Endothelial cell of umbilical vein (primary cell): ENCODE measurements around the gene GSE1. TPM values are rescaled to one million over a fixed set of nuclear protein-coding genes. Genes with fewer than 3 reads are reported as not detected.

Source experiments
- BruUV-seq: library from RNA; stranded (reverse); fragments of 400-500 nt; replicated peaks from 2 replicates; lab custom pipeline; 2021; lab: Mats Ljungman, UMichigan
- CTCF ChIA-PET: fragments of 300-600, 350-600 bp; sonication (Branson Sonifier 250); formaldehyde crosslinking; loops from one replicate; lab custom pipeline; 2021; ENCODE audit warnings: antibody characterized with exemption, inconsistent platforms; lab: Charles Lee
- POLR2A ChIA-PET: fragments of 300-600, 350-600 bp; sonication (Branson Sonifier 250); formaldehyde crosslinking; loops from one replicate; lab custom pipeline; 2021; ENCODE audit warnings: antibody characterized with exemption, inconsistent platforms; lab: Charles Lee
- DNase-seq: peaks from one replicate; pipeline ENCODE4 v3.0.0-alpha.2; 2011; ENCODE audit warnings: low read depth, low spot score
- FAIRE-seq: peaks from 2 replicates; lab custom pipeline; 2011; peaks lifted over from hg19 to GRCh38; lab: Jason Lieb, UNC
- H2AFZ ChIP-seq: 2 replicates; pipeline ENCODE4 v1.6.0; 2012; ENCODE audit warnings: low read depth, low read length, control low read depth, inconsistent platforms
- H3K27ac ChIP-seq: 2 replicates; pipeline ENCODE4 v1.5.1; 2011; ENCODE audit warnings: low read depth, mild to moderate bottlenecking, control low read depth, low read length, moderate library complexity; ENCODE audit not compliant: insufficient read depth
- H3K27me3 ChIP-seq, 2 experiments: 2 replicates each; pipeline versions ENCODE4 v1.6.0 to v1.6.1; 2011; ENCODE audit warnings: low read length in 2 of 2, mixed read lengths in 1 of 2; ENCODE audit not compliant: control insufficient read depth in 2 of 2, insufficient read depth in 2 of 2
- H3K36me3 ChIP-seq, 2 experiments: 2 replicates in 1 of 2; 3 replicates in 1 of 2; pipeline ENCODE4 v1.5.1; 2011; ENCODE audit warnings: low read length in 2 of 2, mild to moderate bottlenecking in 1 of 2, moderate library complexity in 1 of 2; ENCODE audit not compliant: control insufficient read depth in 2 of 2, insufficient read depth in 2 of 2; ENCODE audit errors: extremely low read depth in 1 of 2
- H3K4me1 ChIP-seq: 3 replicates; pipeline ENCODE4 v1.5.1; 2011; ENCODE audit warnings: mild to moderate bottlenecking, low read length; ENCODE audit not compliant: control insufficient read depth, insufficient read depth; ENCODE audit errors: extremely low read depth
- H3K4me2 ChIP-seq: 2 replicates; pipeline ENCODE4 v1.6.1; 2011; ENCODE audit warnings: low read length, control low read depth, mixed read lengths; ENCODE audit not compliant: insufficient read depth
- H3K4me3 ChIP-seq, 3 experiments: fragments of 200-600 bp in 1 of 3; sonication (generic), shearing (Covaris generic) in 1 of 3; replicated peaks in 1 of 3; 2 replicates each; pipeline ENCODE4 v1.5.1; 2011 to 2016; ENCODE audit warnings: control low read depth in 3 of 3, low read length in 3 of 3, mild to moderate bottlenecking in 2 of 3, inconsistent platforms in 1 of 3, low read depth in 1 of 3, moderate library complexity in 1 of 3; ENCODE audit not compliant: insufficient read depth in 1 of 3
- H3K79me2 ChIP-seq: 2 replicates; pipeline ENCODE4 v1.6.0; 2012; ENCODE audit warnings: low read length, inconsistent platforms; ENCODE audit not compliant: control insufficient read depth, insufficient read depth
- H3K9ac ChIP-seq: replicated peaks from 2 replicates; pipeline ENCODE3; 2011; ENCODE audit warnings: low read length, control low read depth; ENCODE audit not compliant: insufficient read depth; ENCODE audit errors: extremely low read depth
- H3K9me1 ChIP-seq: replicated peaks from 3 replicates; pipeline ENCODE4 v1.6.0; 2011; ENCODE audit warnings: mild to moderate bottlenecking, low read length; ENCODE audit not compliant: control insufficient read depth, insufficient read depth; ENCODE audit errors: extremely low read depth
- H3K9me3 ChIP-seq: replicated peaks from 2 replicates; pipeline ENCODE4 v1.5.1; 2012; ENCODE audit warnings: low read length, inconsistent platforms; ENCODE audit not compliant: control insufficient read depth, insufficient read depth
- H4K20me1 ChIP-seq: replicated peaks from 2 replicates; pipeline ENCODE3; 2011; ENCODE audit warnings: mild to moderate bottlenecking, low read length; ENCODE audit not compliant: control insufficient read depth, insufficient read depth; ENCODE audit errors: extremely low read depth
- EZH2 ChIP-seq: IDR thresholded peaks from 2 replicates; pipeline ENCODE4 v1.6.1; 2012; ENCODE audit warnings: borderline replicate concordance, low read depth, mild to moderate bottlenecking, moderate library complexity, low read length, inconsistent platforms; ENCODE audit not compliant: severe bottlenecking
- FOS ChIP-seq: IDR thresholded peaks from 2 replicates; pipeline ENCODE4 v1.6.1; 2011; ENCODE audit warnings: mild to moderate bottlenecking, low read length, moderate library complexity, borderline replicate concordance; ENCODE audit not compliant: insufficient read depth
- GATA2 ChIP-seq: IDR thresholded peaks from 2 replicates; pipeline ENCODE4 v1.7.0; 2011; ENCODE audit warnings: low read depth, mild to moderate bottlenecking, moderate library complexity, mixed read lengths, low read length; ENCODE audit not compliant: insufficient read length, insufficient read depth
- JUN ChIP-seq: IDR thresholded peaks from 2 replicates; pipeline ENCODE4 v1.6.1; 2011; ENCODE audit warnings: borderline replicate concordance, low read depth; ENCODE audit not compliant: insufficient read length, insufficient read depth
- MYC ChIP-seq: IDR thresholded peaks from one replicate; pipeline ENCODE4 v1.6.1; 2011; ENCODE audit warnings: mild to moderate bottlenecking, low read depth, low read length
- POLR2A ChIP-seq: IDR thresholded peaks from 2 replicates; pipeline ENCODE4 v1.6.1; 2012; ENCODE audit warnings: low read depth, mild to moderate bottlenecking, control low read depth, low read length
- POLR2AphosphoS5 ChIP-seq: IDR thresholded peaks from 2 replicates; pipeline ENCODE4 v1.6.1; 2012; ENCODE audit warnings: low read depth, mild to moderate bottlenecking, control low read depth, low read length, moderate library complexity; ENCODE audit not compliant: insufficient read depth
- dilution Hi-C: fragments of 300-500 bp; cut with MboI; formaldehyde crosslinking; loops from one replicate; pipeline ENCODE4 v1.15.0; 2019; ENCODE audit warnings: low sequenced_read_pairs; ENCODE audit not compliant: extremely low pct_ligation_motif_present
- intact Hi-C: fragments of 100-400 bp; cut with micrococcal nuclease; formaldehyde crosslinking; loops from one replicate; pipeline ENCODE4 v1.10.0; 2022
- polyA plus RNA-seq, 4 experiments: library from polyadenylated mRNA; depleted of rRNA in 3 of 4; stranded (reverse) in 3 of 4; unstranded in 1 of 4; fragments of >200 nt; gene quantifications; 2 replicates each; pipeline versions ENCODE4 v1.2.1 to v1.2.3, GENCODE V29; 2011 to 2012; ENCODE audit warnings: missing spikeins in 1 of 4
- total RNA-seq: library from RNA; stranded (reverse); gene quantifications from 2 replicates; pipeline ENCODE4 v1.2.3, GENCODE V29; 2021
- TF ChIP-seq, protein P1 (sequence below): IDR thresholded peaks from 2 replicates; pipeline ENCODE4 v1.6.1; 2011; ENCODE audit not compliant: insufficient read depth, insufficient read length
- TF ChIP-seq, protein P2 (sequence below), 2 donors: IDR thresholded peaks; 1 replicate in 1 of 2; 2 replicates in 1 of 2; pipeline ENCODE4 v1.5.1; 2011; ENCODE audit warnings: low read length in 2 of 2, mild to moderate bottlenecking in 2 of 2, moderate library complexity in 2 of 2, control low read depth in 1 of 2, inconsistent platforms in 1 of 2, low read depth in 1 of 2; ENCODE audit not compliant: insufficient read depth in 1 of 2; ENCODE audit errors: extremely low read depth in 1 of 2

Gene GSE1
- total and polyA plus RNA-seq, 2 donors (not counting 3 experiments of a cell fraction or from before 2014, with no cell fraction given): 4.2 to 18.3 TPM

GRCh38 chr16:85565801-85566526, 47.2 kb upstream of the GSE1 start:
- dilution Hi-C loops (no loop called here), intact Hi-C loops (no loop called here)
- H3K79me2 ChIP-seq: no peaks in the 10 kb centered on the region
- H3K4me2 ChIP-seq: no peak overlapping the region
- ChIA-PET POLR2A (no interaction called here), CTCF (interaction anchor here (1.5 kb wide), 1 partner anchor 9 kb away, joined by 3 read pairs; no protein-coding TSS in a partner anchor)
- H3K9me3 ChIP-seq: no peaks in the 10 kb centered on the region
- H3K9me1 ChIP-seq: no peaks in the 10 kb centered on the region
- no peaks in the 10 kb centered on the region for H3K27me3 ChIP-seq
- FAIRE-seq (no peak), DNase-seq (no peak)
- peaks cover 3% of the 10 kb centered on the region for H4K20me1 ChIP-seq
- H3K9ac ChIP-seq: no peak overlapping the region
- no peak overlapping the region for H2AFZ ChIP-seq
- no peaks in the 10 kb centered on the region for H3K36me3 ChIP-seq
- no peak overlapping the region for H3K4me3 ChIP-seq
- BruUV-seq: no TSS peak
- no peak for TF ChIP-seq FOS
- TF ChIP-seq, protein P1, sequence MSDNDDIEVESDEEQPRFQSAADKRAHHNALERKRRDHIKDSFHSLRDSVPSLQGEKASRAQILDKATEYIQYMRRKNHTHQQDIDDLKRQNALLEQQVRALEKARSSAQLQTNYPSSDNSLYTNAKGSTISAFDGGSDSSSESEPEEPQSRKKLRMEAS: no peak
- TF ChIP-seq MYC: no peak
- no peak for TF ChIP-seq EZH2
- TF ChIP-seq POLR2A: no peak
- TF ChIP-seq, protein P2, sequence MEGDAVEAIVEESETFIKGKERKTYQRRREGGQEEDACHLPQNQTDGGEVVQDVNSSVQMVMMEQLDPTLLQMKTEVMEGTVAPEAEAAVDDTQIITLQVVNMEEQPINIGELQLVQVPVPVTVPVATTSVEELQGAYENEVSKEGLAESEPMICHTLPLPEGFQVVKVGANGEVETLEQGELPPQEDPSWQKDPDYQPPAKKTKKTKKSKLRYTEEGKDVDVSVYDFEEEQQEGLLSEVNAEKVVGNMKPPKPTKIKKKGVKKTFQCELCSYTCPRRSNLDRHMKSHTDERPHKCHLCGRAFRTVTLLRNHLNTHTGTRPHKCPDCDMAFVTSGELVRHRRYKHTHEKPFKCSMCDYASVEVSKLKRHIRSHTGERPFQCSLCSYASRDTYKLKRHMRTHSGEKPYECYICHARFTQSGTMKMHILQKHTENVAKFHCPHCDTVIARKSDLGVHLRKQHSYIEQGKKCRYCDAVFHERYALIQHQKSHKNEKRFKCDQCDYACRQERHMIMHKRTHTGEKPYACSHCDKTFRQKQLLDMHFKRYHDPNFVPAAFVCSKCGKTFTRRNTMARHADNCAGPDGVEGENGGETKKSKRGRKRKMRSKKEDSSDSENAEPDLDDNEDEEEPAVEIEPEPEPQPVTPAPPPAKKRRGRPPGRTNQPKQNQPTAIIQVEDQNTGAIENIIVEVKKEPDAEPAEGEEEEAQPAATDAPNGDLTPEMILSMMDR (IDR thresholded peaks at IDR 0.05; ENCODE audit: extremely low read depth in 1 of 2, insufficient read depth in 1 of 2, low read depth in 1 of 2, low read length in 2 of 2): no peak
- TF ChIP-seq POLR2AphosphoS5: no peak
- no peak for TF ChIP-seq JUN
- TF ChIP-seq GATA2: no peak
- H3K27ac ChIP-seq: no peak overlapping the region
- peaks cover 11% of the 10 kb centered on the region for H3K4me1 ChIP-seq
